ENCODE data around the gene CNNM4. TPM values are rescaled to one million over a fixed set of nuclear protein-coding genes. Genes with fewer than 3 reads are reported as not detected.
A peak's percentile ranks its signal among the peaks of the same experiment; 100 is the strongest.

Gene CNNM4
- total and polyA plus RNA-seq, 2 of the 4 experiments (the other 2 are of a cell fraction): 2.0 to 4.1 TPM

- H3K4me2 ChIP-seq (ENCODE audit: low read depth, low read length): no peak overlapping the region
- ATAC-seq (ENCODE audit: low read depth): no peak
- H3K14ac ChIP-seq (replicated peaks; ENCODE audit: low read depth, low read length): no peak overlapping the region
- peaks cover 12% of the 10 kb centered on the region for H3K4me1 ChIP-seq (ENCODE audit: control insufficient read depth, insufficient read depth, low read length)
- peaks cover 11 to 39% of the 10 kb centered on the region in 2 experiments for H3K79me1 ChIP-seq (ENCODE audit: low read depth in 1 of 2, low read length in 2 of 2)
- in situ Hi-C loops (cut with MboI; ENCODE audit: low sequenced_read_pairs): loop anchor here (25.0 kb wide), 1 partner anchor 252 kb away; the partner anchor contains the start of gene ANKRD36
- CTCF ChIA-PET: no interaction called here
- no peak overlapping the region for H2BK5ac ChIP-seq (ENCODE audit: low read depth, low read length, poor library complexity, severe bottlenecking)
- peaks cover 3% of the 10 kb centered on the region; the same call in 1 of the 2 replicates for H3K9me1 ChIP-seq (ENCODE audit: insufficient read depth, low read length)
- POLR2A ChIA-PET (ENCODE audit: unreplicated experiment): no interaction called here
- no TSS peak for BruUV-seq (replicated peaks)
- H3K36me3 ChIP-seq (ENCODE audit: control insufficient read depth, insufficient read depth, low read length): peaks cover 48% of the 10 kb centered on the region
- H3K23ac ChIP-seq (ENCODE audit: low read depth, low read length): no peak overlapping the region
- H3K4me3 ChIP-seq (ENCODE audit: insufficient read depth, low read depth, low read length): no peak overlapping the region
- H4K20me1 ChIP-seq (ENCODE audit: insufficient read depth, low read length): peaks cover 12% of the 10 kb centered on the region
- WGBS, 2 experiments (ENCODE audit: extremely low coverage in 2 of 2, insufficient read length in 1 of 2): 83% methylated on average over 19 of the region's 38 CpGs; no CpG with 5 or more reads in 1 of the 2 experiments
- H3K56ac ChIP-seq (ENCODE audit: extremely low read depth, insufficient read depth, low read length): no peak overlapping the region
- no peak for DNase-seq
- no peak overlapping the region for H4K5ac ChIP-seq (ENCODE audit: low read depth, low read length)
- no peak overlapping the region for H3K27ac ChIP-seq (ENCODE audit: insufficient read depth, low read length)
- H2AFZ ChIP-seq (replicated peaks; ENCODE audit: low read length, poor library complexity): no peak overlapping the region
- H4K8ac ChIP-seq (ENCODE audit: low read depth in 2 of 2, low read length in 2 of 2): no peak overlapping the region
- H3K4ac ChIP-seq (ENCODE audit: low read depth, low read length): no peak overlapping the region
- H4K91ac ChIP-seq (ENCODE audit: insufficient read depth, low read depth, low read length): no peak overlapping the region
- H3K18ac ChIP-seq (ENCODE audit: low read depth, low read length): no peak overlapping the region
- TF ChIP-seq SMC3 (IDR thresholded peaks at IDR 0.05; ENCODE audit: low read depth, low read length) (no peak), RAD21 (IDR thresholded peaks at IDR 0.05; ENCODE audit: low read length) (no peak), CHD1 (IDR thresholded peaks at IDR 0.05; ENCODE audit: low read depth, low read length) (no peak), MAFK (IDR thresholded peaks at IDR 0.05; ENCODE audit: low read depth, low read length) (no peak), RFX5 (IDR thresholded peaks at IDR 0.05; ENCODE audit: low read depth, low read length) (no peak), MAZ (IDR thresholded peaks at IDR 0.05; ENCODE audit: borderline replicate concordance, low read depth, low read length) (no peak), CEBPB (IDR thresholded peaks at IDR 0.05; ENCODE audit: low read depth, low read length) (no peak), RCOR1 (IDR thresholded peaks at IDR 0.05; ENCODE audit: insufficient replicate concordance, low read length) (no peak), FOS (IDR thresholded peaks at IDR 0.05; ENCODE audit: low read depth, low read length) (no peak), USF2 (IDR thresholded peaks at IDR 0.05; ENCODE audit: low read depth, low read length) (no peak), MXI1 (IDR thresholded peaks at IDR 0.05; ENCODE audit: borderline replicate concordance, low read depth, low read length) (no peak), BHLHE40 (IDR thresholded peaks at IDR 0.05; ENCODE audit: low read depth, low read length) (no peak), POLR2A (IDR thresholded peaks at IDR 0.05; ENCODE audit: low read depth, low read length) (no peak)
- intact Hi-C loops (cut with micrococcal nuclease): no loop called here
- no peak overlapping the region for H2BK20ac ChIP-seq (ENCODE audit: low read depth, low read length)
- H3K27me3 ChIP-seq (ENCODE audit: control insufficient read depth, insufficient read depth, low read length): no peaks in the 10 kb centered on the region
- no peak overlapping the region for H2AK5ac ChIP-seq (ENCODE audit: low read depth, low read length)
- no peak overlapping the region for H2BK120ac ChIP-seq (ENCODE audit: low read depth, low read length)
- H2AK9ac ChIP-seq (replicated peaks; ENCODE audit: low read depth, low read length, poor library complexity): peak overlapping the region; percentile 73
- dilution Hi-C loops (cut with HindIII; ENCODE audit: low sequenced_read_pairs, unreplicated experiment): no loop called here
- no peak overlapping the region for H2BK15ac ChIP-seq (ENCODE audit: low read depth, low read length)
- no peak overlapping the region for H3K9ac ChIP-seq (ENCODE audit: low read depth, low read length)
- no peaks in the 10 kb centered on the region for H3K9me3 ChIP-seq (ENCODE audit: control insufficient read depth, insufficient read depth, low read length)
Measured at GRCh38 chr2:96860065-96861029, 99.6 kb downstream of the CNNM4 start.
